ENCODE measurements around the gene HEY2. TPM values are rescaled to one million over a fixed set of nuclear protein-coding genes. Genes with fewer than 3 reads are reported as not detected.
A peak's percentile ranks its signal among the peaks of the same experiment; 100 is the strongest.
"Not testable (repeated sequence)": the region's sequence is repeated elsewhere in the genome, so short reads cannot be mapped to it uniquely, and the experiment has no call there.

HEY2 gene
- total RNA-seq, 1 donor from 2014 or later, result 2.3 TPM

DNA sequence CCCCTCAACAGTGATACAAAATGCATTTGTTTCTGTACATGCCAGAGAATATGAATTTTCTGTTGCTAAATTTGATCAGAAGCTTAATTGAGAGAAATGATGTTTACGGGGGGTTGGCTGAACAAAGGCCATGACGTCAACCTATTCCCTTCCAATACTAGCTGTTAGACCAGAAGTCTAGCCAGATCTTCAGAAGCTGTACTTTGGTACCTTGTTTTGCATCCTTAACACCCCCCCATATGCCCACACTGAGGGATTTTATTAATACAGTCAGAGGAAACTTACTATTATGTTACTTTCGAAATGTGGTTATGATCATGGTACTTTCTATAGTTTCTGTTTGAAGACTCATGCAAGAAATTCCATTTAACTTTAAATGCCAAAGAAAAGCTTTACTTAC, 44.4 kb downstream of the HEY2 start:
- DNase-seq (ENCODE audit: low spot score) (no peak), ATAC-seq (no peak)

GRCh38 chr6:125794342-125795137, 45.1 kb downstream of the HEY2 start:
- ATAC-seq (no peak), DNase-seq (ENCODE audit: low spot score) (no peak)

DNA sequence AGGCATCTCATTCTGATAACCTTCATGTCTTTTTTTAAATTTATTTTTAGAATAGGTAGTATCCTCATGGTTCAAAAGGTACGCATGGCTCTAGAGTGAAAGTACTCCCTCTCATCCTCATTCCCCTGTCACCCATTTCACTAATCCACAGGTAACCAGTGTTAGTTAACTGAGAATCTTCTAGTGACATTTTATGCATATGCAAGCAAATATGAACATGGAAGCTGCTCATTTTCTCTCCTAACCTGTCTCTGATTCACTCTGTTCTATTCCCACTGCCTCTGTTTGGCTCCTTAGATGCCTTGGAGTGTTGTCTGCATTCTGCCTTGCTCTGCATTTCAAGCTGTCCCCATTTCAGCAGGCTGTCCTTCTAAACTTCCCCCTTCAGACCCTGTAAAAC, 45.9 kb downstream of the HEY2 start:
- no peak for DNase-seq (ENCODE audit: low spot score)
- ATAC-seq, result no peak

DNA sequence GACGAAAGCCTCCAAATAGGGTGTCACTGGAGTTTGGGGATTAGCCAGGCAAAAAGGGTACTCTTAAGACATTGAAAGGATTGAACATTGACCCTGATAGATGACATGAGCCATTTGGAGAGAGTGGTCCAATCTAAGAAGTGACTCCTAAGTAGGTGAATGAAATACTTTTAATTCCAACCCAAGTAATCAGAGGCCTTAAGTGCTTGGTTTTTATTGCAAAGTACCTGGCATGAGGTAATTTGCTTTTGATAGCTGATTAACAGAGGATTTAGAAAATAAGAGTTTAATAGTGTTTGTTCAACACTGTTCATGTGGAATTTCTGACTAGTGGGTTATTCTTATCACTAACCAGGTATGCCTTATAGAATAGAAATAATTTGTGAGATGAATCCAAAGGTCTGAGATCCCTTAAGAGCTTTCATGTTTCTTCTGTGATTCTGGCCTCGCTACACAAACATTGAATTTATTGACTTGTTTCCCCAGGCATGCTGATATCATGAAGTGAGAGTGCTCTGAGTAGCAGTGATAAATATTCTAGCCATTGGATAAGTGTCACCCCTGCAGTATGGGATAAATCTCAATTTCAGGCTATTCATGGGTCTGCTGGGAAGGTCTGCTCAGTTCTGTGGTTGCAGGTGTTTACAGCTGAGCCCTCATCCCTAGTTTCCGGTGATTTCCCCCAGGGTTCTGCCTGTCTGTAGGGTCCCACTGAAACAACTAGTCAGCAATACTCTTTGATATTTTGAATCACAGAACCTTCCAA, 47.9 kb downstream of the HEY2 start:
- no peak for DNase-seq (ENCODE audit: low spot score)
- ATAC-seq, result no peak

DNA sequence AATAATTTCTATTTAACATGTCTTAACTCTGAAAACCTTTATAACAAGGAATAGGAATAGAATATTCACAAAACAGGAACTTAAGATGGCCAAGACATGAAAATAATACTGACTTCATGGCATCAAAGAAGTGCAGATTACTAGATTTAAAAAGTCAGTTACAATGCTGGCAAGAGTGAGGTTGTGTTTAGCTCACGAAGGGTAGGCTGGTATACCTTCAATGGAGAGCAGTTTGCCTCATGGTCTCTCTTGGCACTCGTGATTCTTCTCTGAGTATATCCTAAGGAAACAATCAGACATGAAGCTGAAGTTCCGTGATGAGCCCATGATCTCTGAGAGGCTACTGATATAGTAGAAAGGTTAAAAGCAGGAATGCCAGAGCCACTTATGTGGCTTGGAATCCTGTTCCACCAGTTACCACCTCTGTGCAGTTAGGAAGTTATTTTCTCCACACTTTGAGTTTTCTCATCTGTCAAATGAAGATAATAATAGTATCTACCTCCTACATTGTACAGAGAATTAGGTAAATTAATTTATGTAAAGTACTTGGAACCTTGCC, 48.5 kb downstream of the HEY2 start:
- ATAC-seq, result no peak
- DNase-seq (ENCODE audit: low spot score), result no peak

- DNase-seq (ENCODE audit: low spot score), result no peak
- ATAC-seq, result no peak
Measured at GRCh38 chr6:125798734-125799508, 49.5 kb downstream of the HEY2 start.

DNA sequence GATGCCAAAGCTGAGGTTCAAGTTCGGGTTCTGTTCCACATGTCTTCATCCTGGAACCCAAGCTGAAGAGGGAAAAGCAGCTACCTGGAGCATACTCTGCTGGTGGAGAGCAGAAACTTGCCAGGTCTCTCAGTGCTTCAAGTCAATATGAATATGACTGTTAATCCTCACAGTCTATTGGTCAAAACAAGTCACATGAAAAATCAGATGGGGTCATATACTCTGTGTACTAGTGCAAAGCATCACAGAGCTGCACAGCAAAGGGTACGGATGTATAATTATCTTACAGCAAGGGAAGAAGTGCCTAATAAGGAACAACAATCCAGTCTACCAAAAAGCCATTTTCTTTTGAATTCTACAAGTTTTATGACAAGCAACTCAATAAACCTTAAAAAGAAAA, 53.0 kb downstream of the HEY2 start:
- ATAC-seq (no peak), DNase-seq (ENCODE audit: low spot score) (no peak)

- ATAC-seq, result no peak
- no peak for DNase-seq (ENCODE audit: low spot score)
Measured at GRCh38 chr6:125802943-125803377, 53.5 kb downstream of the HEY2 start.

DNA sequence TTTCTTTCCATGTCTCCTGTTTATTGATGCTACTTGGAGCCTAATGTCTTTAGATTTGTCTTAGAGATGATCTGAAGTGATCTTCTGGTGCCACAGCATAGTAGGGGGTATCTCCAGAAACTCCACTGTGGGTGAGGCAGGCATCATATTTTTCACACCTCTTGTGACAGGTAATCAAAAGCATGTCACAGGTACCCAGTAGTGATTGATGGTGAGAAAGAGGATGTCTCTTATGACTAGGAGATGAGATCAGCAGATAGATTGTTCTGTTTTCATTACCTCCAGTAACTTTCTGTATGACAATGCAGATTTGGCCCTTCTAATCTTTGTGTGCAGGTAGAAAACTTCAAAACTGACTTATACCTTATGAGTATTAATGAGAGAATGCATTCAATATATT, 54.8 kb downstream of the HEY2 start:
- no peak for DNase-seq (ENCODE audit: low spot score)

GRCh38 chr6:125804866-125805425, 55.5 kb downstream of the HEY2 start:
- ATAC-seq; DNase-seq (ENCODE audit: low spot score): not testable (repeated sequence)

More for the DNA sequence above, 54.8 kb downstream of the HEY2 start:
- ATAC-seq, result no peak

DNA sequence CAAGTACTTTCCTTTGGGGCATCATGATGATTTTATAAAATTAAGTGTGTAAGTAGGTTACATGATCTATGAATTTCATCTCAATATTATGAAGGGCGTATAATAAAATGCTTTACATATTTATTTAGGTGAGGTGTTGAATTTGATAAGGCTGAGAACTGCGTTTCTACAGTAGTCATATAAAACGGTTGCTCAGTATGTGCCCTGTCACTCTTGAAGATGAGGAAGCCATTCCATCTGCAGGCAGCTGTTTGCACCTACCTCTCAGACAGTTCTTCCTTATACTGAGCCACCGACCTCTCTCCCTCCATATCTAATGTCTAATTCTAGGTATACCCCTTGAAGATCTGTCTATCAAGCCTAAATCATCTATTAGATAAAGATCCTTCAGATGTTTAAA, 57.4 kb downstream of the HEY2 start:
- no peak for ATAC-seq
- no peak for DNase-seq (ENCODE audit: low spot score)

DNA sequence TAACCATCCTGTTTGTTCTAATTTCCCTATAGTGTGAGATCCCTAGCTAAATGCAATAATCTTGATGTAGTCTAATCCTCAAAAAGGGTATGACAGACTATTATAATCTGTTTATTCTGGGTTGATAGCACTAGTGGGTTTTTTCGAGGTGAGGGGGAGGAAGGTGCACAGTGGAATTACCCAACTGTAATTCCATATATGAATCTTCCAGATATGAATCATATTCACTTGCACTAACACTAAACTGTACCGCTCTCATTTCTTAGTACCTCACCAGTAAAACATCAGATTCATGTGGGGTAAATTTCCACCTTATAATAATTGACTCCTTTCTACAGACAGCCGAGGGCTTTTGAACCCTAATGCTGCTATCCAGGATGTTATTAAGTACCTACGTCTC, 57.9 kb downstream of the HEY2 start:
- no peak for ATAC-seq

GRCh38 chr6:125808060-125808459, 58.6 kb downstream of the HEY2 start:
- DNase-seq (ENCODE audit: low spot score) (no peak), ATAC-seq (peak; percentile 18)

More for the DNA sequence above, 57.9 kb downstream of the HEY2 start:
- no peak for DNase-seq (ENCODE audit: low spot score)

DNA sequence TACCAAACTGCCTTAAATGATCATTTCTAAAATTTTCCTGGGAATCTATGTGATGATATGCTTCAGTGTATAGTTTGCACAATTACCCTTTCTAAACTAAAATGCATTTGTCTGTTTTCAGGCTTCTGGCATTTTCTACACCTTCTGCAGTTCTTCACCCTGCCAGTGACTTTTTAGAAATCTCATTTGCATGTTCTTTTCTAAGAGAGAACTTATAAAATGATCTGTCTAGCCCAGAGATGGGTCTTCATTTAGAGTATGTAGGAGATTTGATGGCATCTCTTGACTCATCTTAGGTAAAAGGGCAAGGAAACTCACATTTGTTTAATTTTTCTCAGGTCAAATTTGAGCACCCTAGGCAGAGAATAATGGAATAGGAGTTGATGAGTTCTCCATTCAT, 59.2 kb downstream of the HEY2 start:
- ATAC-seq, result no peak

GRCh38 chr6:125809570-125810170, 60.2 kb downstream of the HEY2 start:
- ATAC-seq (no peak), DNase-seq (ENCODE audit: low spot score) (no peak)

More for the DNA sequence above, 59.2 kb downstream of the HEY2 start:
- no peak for DNase-seq (ENCODE audit: low spot score)

GRCh38 chr6:125810445-125810844, 61.0 kb downstream of the HEY2 start:
- DNase-seq (ENCODE audit: low spot score), result no peak
- no peak for ATAC-seq
